Natural killer cell (primary cell): ENCODE data around the gene MCM3AP. TPM values are rescaled to one million over a fixed set of nuclear protein-coding genes. Genes with fewer than 3 reads are reported as not detected.

Experiments
- ATAC-seq, 3 donors: fragments of 150-1000 bp in 2 of 3; fragments of 200-7000 bp in 1 of 3; cut with Tn5 transposase; 1 replicate in 1 of 3; 2 replicates in 2 of 3; pipeline ENCODE4 v1.10.0; 2021; ENCODE audit warnings: mild to moderate bottlenecking in 2 of 3, moderate library complexity in 2 of 3
- DNase-seq, 2 donors: peaks; one replicate each; pipeline versions ENCODE4 v3.0.0 to v3.0.0-alpha.2; 2013 to 2021; ENCODE audit warnings: mixed read lengths in 1 of 2
- H3K27ac ChIP-seq: one replicate; pipeline ENCODE4 v1.5.1; 2013; ENCODE audit warnings: mild to moderate bottlenecking, low read length
- H3K27me3 ChIP-seq: one replicate; pipeline ENCODE4 v1.6.1; 2013; ENCODE audit warnings: low read length; ENCODE audit not compliant: control insufficient read depth, insufficient read depth
- H3K36me3 ChIP-seq: one replicate; pipeline ENCODE4 v1.6.1; 2013; ENCODE audit warnings: low read length; ENCODE audit not compliant: control insufficient read depth, insufficient read depth
- H3K4me1 ChIP-seq: one replicate; pipeline ENCODE4 v1.6.1; 2013; ENCODE audit warnings: low read length; ENCODE audit not compliant: control insufficient read depth, insufficient read depth
- H3K4me3 ChIP-seq: one replicate; pipeline ENCODE4 v1.5.1; 2013; ENCODE audit warnings: low read length
- H3K9me3 ChIP-seq: one replicate; pipeline ENCODE4 v1.6.1; 2013; ENCODE audit warnings: low read length; ENCODE audit not compliant: control insufficient read depth, insufficient read depth
- H3K27ac Mint-ChIP-seq, 2 donors: one replicate each; pipeline ENCODE4 v1.8.0; 2022; ENCODE audit warnings: mild to moderate bottlenecking in 2 of 2, mixed read lengths in 2 of 2, moderate library complexity in 1 of 2
- H3K27me3 Mint-ChIP-seq, 2 donors: one replicate each; pipeline ENCODE4 v1.8.0; 2022; ENCODE audit warnings: low read depth in 2 of 2, mixed read lengths in 2 of 2
- H3K36me3 Mint-ChIP-seq: one replicate; pipeline ENCODE4 v1.8.0; 2022; ENCODE audit warnings: mixed read lengths
- H3K4me1 Mint-ChIP-seq, 2 donors: one replicate each; pipeline ENCODE4 v1.8.0; 2022; ENCODE audit warnings: mixed read lengths in 2 of 2
- H3K4me3 Mint-ChIP-seq: one replicate; pipeline ENCODE4 v1.8.0; 2022; ENCODE audit warnings: mild to moderate bottlenecking, moderate library complexity, mixed read lengths
- H3K9me3 Mint-ChIP-seq, 2 donors: one replicate each; pipeline ENCODE4 v1.8.0; 2022; ENCODE audit warnings: mixed read lengths in 2 of 2
- WGBS: methylation state at CpG from one replicate; pipeline ENCODE4 v1.1.7; 2013; ENCODE audit warnings: missing lambda C conversion rate; ENCODE audit not compliant: insufficient coverage; 5-methylcytosine and 5-hydroxymethylcytosine counted together
- intact Hi-C: fragments of 100-400 bp; cut with micrococcal nuclease; formaldehyde crosslinking; loops from one replicate; pipeline ENCODE4 v1.14.2; 2022
- total RNA-seq, 4 donors: library from RNA; stranded (reverse); fragments of 120-200 nt in 1 of 4; gene quantifications; one replicate each; pipeline versions ENCODE4 v1.2.3 to v1.2.4, GENCODE V29; 2013 to 2022
- TF ChIP-seq, protein P1 (sequence below): fragments of 200-600 bp; IDR thresholded peaks from one replicate; pipeline ENCODE4 v1.8.0; 2022; ENCODE audit warnings: antibody characterized with exemption

MCM3AP gene
- total RNA-seq, 3 donors from 2014 or later (not counting 1 experiment from before 2014, with no cell fraction given) = 143 to 172 (median 159) TPM

GRCh38 chr21:46264046-46264689, 21.2 kb downstream of the MCM3AP start:
- H3K4me1 ChIP-seq = no peaks in the 10 kb centered on the region
- Mint-ChIP-seq H3K27me3 (no peaks in the 10 kb centered on the region), H3K4me3 (no peak overlapping the region), H3K36me3 (peaks cover 13% of the 10 kb centered on the region), H3K9me3 (no peaks in the 10 kb centered on the region), H3K27ac (no peak overlapping the region), H3K4me1 (peaks cover 0 to 4% of the 10 kb centered on the region in 2 donors)
- H3K36me3 ChIP-seq = peaks cover 74% of the 10 kb centered on the region
- TF ChIP-seq, protein P1, sequence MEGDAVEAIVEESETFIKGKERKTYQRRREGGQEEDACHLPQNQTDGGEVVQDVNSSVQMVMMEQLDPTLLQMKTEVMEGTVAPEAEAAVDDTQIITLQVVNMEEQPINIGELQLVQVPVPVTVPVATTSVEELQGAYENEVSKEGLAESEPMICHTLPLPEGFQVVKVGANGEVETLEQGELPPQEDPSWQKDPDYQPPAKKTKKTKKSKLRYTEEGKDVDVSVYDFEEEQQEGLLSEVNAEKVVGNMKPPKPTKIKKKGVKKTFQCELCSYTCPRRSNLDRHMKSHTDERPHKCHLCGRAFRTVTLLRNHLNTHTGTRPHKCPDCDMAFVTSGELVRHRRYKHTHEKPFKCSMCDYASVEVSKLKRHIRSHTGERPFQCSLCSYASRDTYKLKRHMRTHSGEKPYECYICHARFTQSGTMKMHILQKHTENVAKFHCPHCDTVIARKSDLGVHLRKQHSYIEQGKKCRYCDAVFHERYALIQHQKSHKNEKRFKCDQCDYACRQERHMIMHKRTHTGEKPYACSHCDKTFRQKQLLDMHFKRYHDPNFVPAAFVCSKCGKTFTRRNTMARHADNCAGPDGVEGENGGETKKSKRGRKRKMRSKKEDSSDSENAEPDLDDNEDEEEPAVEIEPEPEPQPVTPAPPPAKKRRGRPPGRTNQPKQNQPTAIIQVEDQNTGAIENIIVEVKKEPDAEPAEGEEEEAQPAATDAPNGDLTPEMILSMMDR = no peak
- WGBS = 95% methylated on average over 22 of the region's 22 CpGs
- DNase-seq (no peak), ATAC-seq (no peak)
- H3K4me3 ChIP-seq = no peak overlapping the region
- intact Hi-C loops = no loop called here
- H3K27ac ChIP-seq = no peak overlapping the region
- H3K27me3 ChIP-seq = no peaks in the 10 kb centered on the region
- no peaks in the 10 kb centered on the region for H3K9me3 ChIP-seq

DNA sequence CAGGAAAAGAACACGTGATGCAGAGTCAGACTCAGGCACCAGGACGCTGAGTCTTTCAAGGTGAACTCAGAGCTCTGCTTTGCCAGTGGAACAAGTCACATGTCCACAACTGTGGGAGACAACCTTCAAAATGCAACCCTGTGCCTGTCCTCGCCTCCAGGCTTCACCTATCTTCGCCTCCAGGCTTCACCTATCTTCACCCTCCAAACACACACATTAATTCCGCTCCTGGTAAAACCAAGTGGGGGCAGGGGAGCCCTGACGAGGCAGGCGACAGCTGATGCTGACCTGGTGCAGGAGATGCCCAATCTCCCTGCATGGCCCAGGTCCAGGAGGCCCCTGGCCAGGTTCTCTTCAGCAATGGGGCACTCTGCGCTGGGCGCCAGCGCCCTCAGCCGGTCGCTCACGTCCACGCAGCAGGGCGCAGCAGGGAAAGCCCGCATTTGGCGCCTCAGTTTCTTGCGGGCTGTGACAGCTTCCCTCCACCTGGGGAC, 28.9 kb downstream of the MCM3AP start:
- Histone ChIP-seq H3K27ac (no peak overlapping the region), H3K4me1 (peaks cover 26% of the 10 kb centered on the region), H3K9me3 (no peaks in the 10 kb centered on the region), H3K4me3 (no peak overlapping the region), H3K36me3 (peaks cover 67% of the 10 kb centered on the region), H3K27me3 (no peaks in the 10 kb centered on the region)
- TF ChIP-seq, protein P1 = no peak
- ATAC-seq (no peak), DNase-seq (no peak)
- peak overlapping the region in 1 of 2 donors; percentile 96 for H3K27ac Mint-ChIP-seq
- peaks cover 25 to 32% of the 10 kb centered on the region in 2 donors for H3K4me1 Mint-ChIP-seq
- H3K4me3 Mint-ChIP-seq = no peak overlapping the region
- no peaks in the 10 kb centered on the region for H3K9me3 Mint-ChIP-seq
- 98% methylated on average over 18 of the region's 18 CpGs for WGBS
- H3K27me3 Mint-ChIP-seq = no peaks in the 10 kb centered on the region
- intact Hi-C loops = no loop called here
- peaks cover 7% of the 10 kb centered on the region for H3K36me3 Mint-ChIP-seq

DNA sequence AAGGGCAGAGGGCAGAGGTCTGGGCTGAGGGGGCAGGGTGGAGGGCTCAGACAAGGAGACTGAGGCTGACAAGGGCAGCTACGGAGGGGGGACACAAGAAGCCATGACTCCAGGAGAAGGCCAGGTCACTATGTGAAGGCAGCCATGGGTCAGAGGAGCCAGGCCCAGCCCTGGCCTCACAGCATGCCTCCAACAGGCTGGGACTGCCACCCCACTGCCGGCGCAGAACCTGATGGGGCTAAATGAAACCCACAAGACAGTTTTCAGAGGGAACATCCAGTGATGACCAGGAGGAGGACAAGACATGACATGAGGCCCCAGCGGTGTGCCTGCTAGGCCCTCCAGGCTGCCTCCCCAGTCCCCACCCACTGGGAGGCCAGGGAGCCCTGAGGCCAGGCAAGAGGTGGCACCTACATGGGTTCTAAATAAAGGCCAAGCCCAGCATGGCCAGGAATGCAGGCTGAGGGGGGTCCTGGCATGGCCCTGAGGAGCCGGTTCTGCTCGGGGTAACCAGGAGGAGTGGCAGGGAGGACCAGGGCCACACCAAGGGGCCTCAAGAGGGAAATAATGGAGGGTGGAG, 29.6 kb downstream of the MCM3AP start:
- no peaks in the 10 kb centered on the region for H3K9me3 ChIP-seq
- no peaks in the 10 kb centered on the region for H3K9me3 Mint-ChIP-seq
- intact Hi-C loops = no loop called here
- TF ChIP-seq, protein P1 = no peak
- no peak overlapping the region for H3K27ac ChIP-seq
- WGBS = 98% methylated on average over 6 of the region's 6 CpGs
- H3K27me3 ChIP-seq = no peaks in the 10 kb centered on the region
- H3K27ac Mint-ChIP-seq = peak overlapping the region in 1 of 2 donors; percentile 96
- peaks cover 28 to 34% of the 10 kb centered on the region in 2 donors for H3K4me1 Mint-ChIP-seq
- H3K4me1 ChIP-seq = peaks cover 26% of the 10 kb centered on the region
- H3K27me3 Mint-ChIP-seq = no peaks in the 10 kb centered on the region
- ATAC-seq (no peak), DNase-seq (no peak)
- no peak overlapping the region for H3K4me3 Mint-ChIP-seq
- peaks cover 7% of the 10 kb centered on the region for H3K36me3 Mint-ChIP-seq
- peaks cover 68% of the 10 kb centered on the region for H3K36me3 ChIP-seq
- no peak overlapping the region for H3K4me3 ChIP-seq
